ENCODE data around the gene ATL3. TPM values are rescaled to one million over a fixed set of nuclear protein-coding genes. Genes with fewer than 3 reads are reported as not detected.

ATL3 gene
- total and polyA plus RNA-seq, 4 donors, result 5.9 to 33.6 (median 16.2) TPM

- no peak for TF ChIP-seq CTCF (IDR thresholded peaks at IDR 0.05; ENCODE audit: low read depth, low read length, missing input control)
- TF ChIP-seq, protein P1, sequence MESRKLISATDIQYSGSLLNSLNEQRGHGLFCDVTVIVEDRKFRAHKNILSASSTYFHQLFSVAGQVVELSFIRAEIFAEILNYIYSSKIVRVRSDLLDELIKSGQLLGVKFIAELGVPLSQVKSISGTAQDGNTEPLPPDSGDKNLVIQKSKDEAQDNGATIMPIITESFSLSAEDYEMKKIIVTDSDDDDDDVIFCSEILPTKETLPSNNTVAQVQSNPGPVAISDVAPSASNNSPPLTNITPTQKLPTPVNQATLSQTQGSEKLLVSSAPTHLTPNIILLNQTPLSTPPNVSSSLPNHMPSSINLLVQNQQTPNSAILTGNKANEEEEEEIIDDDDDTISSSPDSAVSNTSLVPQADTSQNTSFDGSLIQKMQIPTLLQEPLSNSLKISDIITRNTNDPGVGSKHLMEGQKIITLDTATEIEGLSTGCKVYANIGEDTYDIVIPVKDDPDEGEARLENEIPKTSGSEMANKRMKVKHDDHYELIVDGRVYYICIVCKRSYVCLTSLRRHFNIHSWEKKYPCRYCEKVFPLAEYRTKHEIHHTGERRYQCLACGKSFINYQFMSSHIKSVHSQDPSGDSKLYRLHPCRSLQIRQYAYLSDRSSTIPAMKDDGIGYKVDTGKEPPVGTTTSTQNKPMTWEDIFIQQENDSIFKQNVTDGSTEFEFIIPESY (IDR thresholded peaks at IDR 0.05), result no peak
- no peak for TF ChIP-seq FOXA1 (IDR thresholded peaks at IDR 0.05)
- TF ChIP-seq, protein P2, sequence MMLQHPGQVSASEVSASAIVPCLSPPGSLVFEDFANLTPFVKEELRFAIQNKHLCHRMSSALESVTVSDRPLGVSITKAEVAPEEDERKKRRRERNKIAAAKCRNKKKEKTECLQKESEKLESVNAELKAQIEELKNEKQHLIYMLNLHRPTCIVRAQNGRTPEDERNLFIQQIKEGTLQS (IDR thresholded peaks at IDR 0.05), result no peak
- TF ChIP-seq, protein P3, sequence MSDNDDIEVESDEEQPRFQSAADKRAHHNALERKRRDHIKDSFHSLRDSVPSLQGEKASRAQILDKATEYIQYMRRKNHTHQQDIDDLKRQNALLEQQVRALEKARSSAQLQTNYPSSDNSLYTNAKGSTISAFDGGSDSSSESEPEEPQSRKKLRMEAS (IDR thresholded peaks at IDR 0.05), result no peak
- no peak for TF ChIP-seq HNF4A (conservative IDR thresholded peaks at IDR 0.05)
These were observed 23.4 kb upstream of the ATL3 start (continued) for GRCh38 chr11:63694596-63694995.

GRCh38 chr11:63687845-63688244 is 16.7 kb upstream of the ATL3 start:
- H3K36me3 ChIP-seq (ENCODE audit: control insufficient read depth in 4 of 4, insufficient read depth in 3 of 4, low read depth in 1 of 4, low read length in 3 of 4), result no peaks in the 10 kb centered on the region
- H3K9ac ChIP-seq (ENCODE audit: low read depth in 1 of 2, low read length in 2 of 2), result no peak overlapping the region
- peaks cover 2 to 5% (median 3%) of the 10 kb centered on the region in 4 donors for H3K4me1 ChIP-seq (ENCODE audit: control insufficient read depth in 4 of 4, insufficient read depth in 4 of 4, low read length in 3 of 4)
- H3K9me3 ChIP-seq (ENCODE audit: control insufficient read depth in 4 of 4, low read length in 3 of 4), result no peaks in the 10 kb centered on the region
- WGBS, result 94% methylated on average over 1 of the region's 1 CpG
- H3K27me3 ChIP-seq (ENCODE audit: control insufficient read depth in 4 of 4, insufficient read depth in 4 of 4, low read length in 3 of 4), result no peaks in the 10 kb centered on the region
- no peak for DNase-seq (ENCODE audit: low spot score)
- no peak for TF ChIP-seq CTCF (IDR thresholded peaks at IDR 0.05; ENCODE audit: low read depth, low read length, missing input control)
- no peak for TF ChIP-seq HNF4A (conservative IDR thresholded peaks at IDR 0.05)
- TF ChIP-seq TAF1 (conservative IDR thresholded peaks at IDR 0.05), result no peak
- TF ChIP-seq EGR1 (IDR thresholded peaks at IDR 0.05; ENCODE audit: low read depth in 2 of 2), result no peak
- no peak for TF ChIP-seq FOXA1 (IDR thresholded peaks at IDR 0.05)
- no peak for TF ChIP-seq YY1 (IDR thresholded peaks at IDR 0.05)
- H3K4me3 ChIP-seq (ENCODE audit: low read depth in 1 of 3, low read length in 3 of 3), result no peak overlapping the region
- no peak overlapping the region for H3K27ac ChIP-seq (ENCODE audit: low read depth in 1 of 2, low read length in 2 of 2)

DNA sequence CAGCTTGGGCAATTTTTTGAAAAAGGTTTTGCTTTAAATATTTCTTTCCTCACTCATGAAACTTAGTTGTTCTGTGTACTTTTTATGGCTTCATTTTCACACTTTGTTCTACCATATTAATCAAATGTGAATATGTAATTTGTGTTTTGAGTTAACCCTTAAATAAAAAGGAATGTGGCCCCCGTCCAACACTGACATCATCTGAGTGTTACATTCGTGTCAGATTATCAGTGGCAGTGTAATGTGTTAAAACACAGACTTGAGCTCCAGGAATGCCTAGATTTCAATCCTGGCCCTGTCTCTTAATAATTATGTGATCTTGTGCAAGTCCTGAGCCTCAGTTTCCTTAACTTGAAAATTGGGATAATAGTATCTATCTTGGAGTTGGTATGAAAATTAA is 15.8 kb upstream of the ATL3 start:
- 55% methylated on average over 2 of the region's 2 CpGs for WGBS
- TF ChIP-seq GABPA (IDR thresholded peaks at IDR 0.05 in 1 of 2, conservative IDR thresholded peaks at IDR 0.05 in 1 of 2), result no peak
- TF ChIP-seq RXRA (IDR thresholded peaks at IDR 0.05), result no peak
- TF ChIP-seq YY1 (IDR thresholded peaks at IDR 0.05), result no peak
- no peak for TF ChIP-seq NR2F2 (IDR thresholded peaks at IDR 0.05)
- TF ChIP-seq EGR1 (IDR thresholded peaks at IDR 0.05; ENCODE audit: low read depth in 2 of 2), result no peak
- no peak for TF ChIP-seq SP1 (IDR thresholded peaks at IDR 0.05)
- TF ChIP-seq, protein P1 (IDR thresholded peaks at IDR 0.05), result no peak
- TF ChIP-seq FOXA1 (IDR thresholded peaks at IDR 0.05), result no peak
- no peak for TF ChIP-seq CTCF (IDR thresholded peaks at IDR 0.05; ENCODE audit: low read depth, low read length, missing input control)
- no peak for TF ChIP-seq HNF4G (IDR thresholded peaks at IDR 0.05)
- TF ChIP-seq FOXA2 (IDR thresholded peaks at IDR 0.05), result no peak
- TF ChIP-seq RAD21 (IDR thresholded peaks at IDR 0.05), result no peak
- TF ChIP-seq, protein P2 (IDR thresholded peaks at IDR 0.05), result no peak
- TF ChIP-seq JUND (IDR thresholded peaks at IDR 0.05), result no peak
- no peak for TF ChIP-seq HNF4A (conservative IDR thresholded peaks at IDR 0.05)
- TF ChIP-seq, protein P3 (IDR thresholded peaks at IDR 0.05), result no peak
- H3K36me3 ChIP-seq (ENCODE audit: control insufficient read depth in 4 of 4, insufficient read depth in 3 of 4, low read depth in 1 of 4, low read length in 3 of 4), result no peaks in the 10 kb centered on the region
- H3K27me3 ChIP-seq (ENCODE audit: control insufficient read depth in 4 of 4, insufficient read depth in 4 of 4, low read length in 3 of 4), result no peaks in the 10 kb centered on the region
- peaks cover 2 to 13% (median 13%) of the 10 kb centered on the region in 4 donors for H3K4me1 ChIP-seq (ENCODE audit: control insufficient read depth in 4 of 4, insufficient read depth in 4 of 4, low read length in 3 of 4)
- no peaks in the 10 kb centered on the region for H3K9me3 ChIP-seq (ENCODE audit: control insufficient read depth in 4 of 4, low read length in 3 of 4)
- no peak overlapping the region for H3K27ac ChIP-seq (ENCODE audit: low read depth in 1 of 2, low read length in 2 of 2)
- no peak for DNase-seq (ENCODE audit: low spot score)
- H3K9ac ChIP-seq (ENCODE audit: low read depth in 1 of 2, low read length in 2 of 2), result no peak overlapping the region
- H3K4me3 ChIP-seq (ENCODE audit: low read depth in 1 of 3, low read length in 3 of 3), result no peak overlapping the region

Measured in liver (tissue), 9 donors.